HepG2 (cell line): Measurements from ENCODE around the gene AMN. TPM values are rescaled to one million over a fixed set of nuclear protein-coding genes. Genes with fewer than 3 reads are reported as not detected.

Experiments
- ARNT2 ChIP-seq: sonication (generic); formaldehyde crosslinking; IDR thresholded peaks from 2 replicates; pipeline ENCODE4 v1.8.0; 2022; ENCODE audit warnings: mild to moderate bottlenecking, low read depth, missing genetic modification reagents, moderate library complexity
- BRD4 ChIP-seq: sonication (generic); formaldehyde crosslinking; IDR thresholded peaks from 2 replicates; pipeline ENCODE4 v1.4.0; 2020; ENCODE audit warnings: missing genetic modification reagents
- FOSL1 ChIP-seq: sonication (generic); formaldehyde crosslinking; IDR thresholded peaks from 2 replicates; pipeline ENCODE4 v1.9.0; 2021; ENCODE audit warnings: missing genetic modification reagents, borderline replicate concordance
- HNF4A ChIP-seq: sonication (generic); formaldehyde crosslinking; IDR thresholded peaks from 2 replicates; pipeline ENCODE4 v1.4.0; 2020; ENCODE audit warnings: missing genetic modification reagents
- HOXA7 ChIP-seq: sonication (generic); formaldehyde crosslinking; IDR thresholded peaks from 2 replicates; pipeline ENCODE4 v1.8.1; 2022; ENCODE audit warnings: mild to moderate bottlenecking, missing genetic modification reagents, moderate library complexity
- IRF2 ChIP-seq: IDR thresholded peaks from 2 replicates; pipeline ENCODE4 v1.6.1; 2018; ENCODE audit warnings: missing genetic modification reagents, missing compliant biosample characterization
- KLF6 ChIP-seq: IDR thresholded peaks from 2 replicates; pipeline ENCODE4 v1.8.0; 2016; ENCODE audit warnings: missing biosample characterization, missing genetic modification reagents
- LCORL ChIP-seq, 2 experiments: fragments of 450-650 bp in 1 of 2; sonication (generic) in 1 of 2; formaldehyde crosslinking in 1 of 2; IDR thresholded peaks; 2 replicates each; pipeline versions ENCODE4 v1.5.0 to v1.6.1; 2017 to 2020; ENCODE audit warnings: antibody characterized with exemption in 1 of 2, missing genetic modification reagents in 1 of 2
- REPIN1 ChIP-seq: sonication (generic); formaldehyde crosslinking; IDR thresholded peaks from 2 replicates; pipeline ENCODE4 v1.8.0; 2022; ENCODE audit warnings: missing genetic modification reagents, low read depth, mild to moderate bottlenecking, borderline replicate concordance
- SOX13 ChIP-seq, 3 experiments: fragments of 450-650 bp in 1 of 3; sonication (generic) in 1 of 3; formaldehyde crosslinking in 1 of 3; IDR thresholded peaks in 2 of 3; conservative IDR thresholded peaks in 1 of 3; 2 replicates each; pipeline versions ENCODE4 v1.5.0 to v1.6.1; 2016 to 2020; ENCODE audit warnings: antibody characterized with exemption in 1 of 3, mild to moderate bottlenecking in 1 of 3, missing compliant biosample characterization in 1 of 3, missing genetic modification reagents in 1 of 3, moderate library complexity in 1 of 3
- ZNF24 ChIP-seq: fragments of 450-650 bp; IDR thresholded peaks from 2 replicates; pipeline ENCODE4 v1.6.1; 2017; ENCODE audit warnings: antibody characterized with exemption, mild to moderate bottlenecking
- ZNF331 ChIP-seq: sonication (generic); formaldehyde crosslinking; IDR thresholded peaks from 2 replicates; pipeline ENCODE4 v1.4.0; 2020; ENCODE audit warnings: missing genetic modification reagents
- ZNF557 ChIP-seq: sonication (generic); formaldehyde crosslinking; IDR thresholded peaks from 2 replicates; pipeline ENCODE4 v1.4.0; 2020; ENCODE audit warnings: missing genetic modification reagents
- ZNF883 ChIP-seq: sonication (generic); formaldehyde crosslinking; IDR thresholded peaks from 2 replicates; pipeline ENCODE4 v1.5.1; 2020; ENCODE audit warnings: mild to moderate bottlenecking, missing genetic modification reagents; ENCODE audit errors: not compliant biosample characterization
- polyA plus RNA-seq, 8 experiments: library from polyadenylated mRNA; depleted of rRNA in 3 of 8; stranded (reverse) in 7 of 8; unstranded in 1 of 8; fragments of >200 nt; fragmentation: Illumina TruSeq in 4 of 8; extraction: Trizol in 4 of 8; gene quantifications; 2 replicates each; pipeline versions ENCODE4 v1.2.1 to v1.2.3, GENCODE V29; 2011 to 2016; ENCODE audit warnings: low read depth in 4 of 8, missing spikeins in 1 of 8, mixed read lengths in 1 of 8; ENCODE audit not compliant: insufficient read depth in 1 of 8
- total RNA-seq, 5 experiments: library from RNA; depleted of rRNA; stranded (reverse); fragments of >200 nt; fragmentation: Illumina TruSeq; extraction: Trizol; gene quantifications; 2 replicates each; pipeline ENCODE4 v1.2.3, GENCODE V29; 2016; ENCODE audit warnings: low read depth in 1 of 5
- TF ChIP-seq, protein P1 (sequence below): IDR thresholded peaks from 2 replicates; pipeline ENCODE4 v1.4.0; 2020; ENCODE audit warnings: mild to moderate bottlenecking, missing genetic modification reagents
- TF ChIP-seq, protein P2 (sequence below): sonication (generic); formaldehyde crosslinking; IDR thresholded peaks from 2 replicates; pipeline ENCODE4 v1.4.0; 2020; ENCODE audit warnings: missing genetic modification reagents
- TF ChIP-seq, protein P3 (sequence below): sonication (generic); formaldehyde crosslinking; IDR thresholded peaks from 2 replicates; pipeline ENCODE4 v1.4.0; 2020; ENCODE audit warnings: missing genetic modification reagents, borderline replicate concordance
- TF ChIP-seq, protein P4 (sequence below): sonication (generic); formaldehyde crosslinking; conservative IDR thresholded peaks from 2 replicates; pipeline ENCODE4 v1.4.0; 2020; ENCODE audit warnings: mild to moderate bottlenecking, missing genetic modification reagents, moderate library complexity

The AMN gene
- total and polyA plus RNA-seq, 2 of the 13 experiments (the other 11 are each of a cell fraction or from before 2014, with no cell fraction given), result 9.8 to 33.1 TPM

DNA sequence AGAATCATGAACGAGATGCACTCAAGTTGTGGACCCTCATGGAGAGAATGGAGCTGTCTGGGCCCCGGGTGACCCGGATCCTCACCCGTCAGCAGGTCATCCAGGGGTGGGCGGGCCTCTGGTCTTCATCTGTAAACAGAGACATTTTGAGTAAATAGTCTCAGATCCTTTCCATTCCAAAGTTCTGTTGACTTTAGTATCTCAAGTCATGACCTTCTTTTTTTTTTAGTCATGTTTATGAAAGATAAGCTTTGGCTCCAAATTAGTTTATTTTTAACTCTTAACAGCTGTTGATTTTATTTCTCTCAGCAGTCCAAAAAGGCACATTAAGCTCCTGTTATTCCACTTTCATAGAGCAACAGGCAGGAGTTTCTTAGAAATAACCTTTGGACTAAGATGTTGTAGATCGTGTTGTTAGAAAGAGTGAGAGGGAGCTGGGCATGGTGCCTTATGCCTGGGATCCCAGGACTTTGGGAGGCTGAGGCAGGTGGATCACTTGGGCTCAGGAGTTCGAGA is 48.9 kb upstream of the AMN start (continued):
- TF ChIP-seq, protein P1, sequence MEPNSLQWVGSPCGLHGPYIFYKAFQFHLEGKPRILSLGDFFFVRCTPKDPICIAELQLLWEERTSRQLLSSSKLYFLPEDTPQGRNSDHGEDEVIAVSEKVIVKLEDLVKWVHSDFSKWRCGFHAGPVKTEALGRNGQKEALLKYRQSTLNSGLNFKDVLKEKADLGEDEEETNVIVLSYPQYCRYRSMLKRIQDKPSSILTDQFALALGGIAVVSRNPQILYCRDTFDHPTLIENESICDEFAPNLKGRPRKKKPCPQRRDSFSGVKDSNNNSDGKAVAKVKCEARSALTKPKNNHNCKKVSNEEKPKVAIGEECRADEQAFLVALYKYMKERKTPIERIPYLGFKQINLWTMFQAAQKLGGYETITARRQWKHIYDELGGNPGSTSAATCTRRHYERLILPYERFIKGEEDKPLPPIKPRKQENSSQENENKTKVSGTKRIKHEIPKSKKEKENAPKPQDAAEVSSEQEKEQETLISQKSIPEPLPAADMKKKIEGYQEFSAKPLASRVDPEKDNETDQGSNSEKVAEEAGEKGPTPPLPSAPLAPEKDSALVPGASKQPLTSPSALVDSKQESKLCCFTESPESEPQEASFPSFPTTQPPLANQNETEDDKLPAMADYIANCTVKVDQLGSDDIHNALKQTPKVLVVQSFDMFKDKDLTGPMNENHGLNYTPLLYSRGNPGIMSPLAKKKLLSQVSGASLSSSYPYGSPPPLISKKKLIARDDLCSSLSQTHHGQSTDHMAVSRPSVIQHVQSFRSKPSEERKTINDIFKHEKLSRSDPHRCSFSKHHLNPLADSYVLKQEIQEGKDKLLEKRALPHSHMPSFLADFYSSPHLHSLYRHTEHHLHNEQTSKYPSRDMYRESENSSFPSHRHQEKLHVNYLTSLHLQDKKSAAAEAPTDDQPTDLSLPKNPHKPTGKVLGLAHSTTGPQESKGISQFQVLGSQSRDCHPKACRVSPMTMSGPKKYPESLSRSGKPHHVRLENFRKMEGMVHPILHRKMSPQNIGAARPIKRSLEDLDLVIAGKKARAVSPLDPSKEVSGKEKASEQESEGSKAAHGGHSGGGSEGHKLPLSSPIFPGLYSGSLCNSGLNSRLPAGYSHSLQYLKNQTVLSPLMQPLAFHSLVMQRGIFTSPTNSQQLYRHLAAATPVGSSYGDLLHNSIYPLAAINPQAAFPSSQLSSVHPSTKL (CRISPR knock-in tag), result peak; percentile 95
- TF ChIP-seq HOXA7 (CRISPR knock-in tag), result no peak
- TF ChIP-seq, protein P2, sequence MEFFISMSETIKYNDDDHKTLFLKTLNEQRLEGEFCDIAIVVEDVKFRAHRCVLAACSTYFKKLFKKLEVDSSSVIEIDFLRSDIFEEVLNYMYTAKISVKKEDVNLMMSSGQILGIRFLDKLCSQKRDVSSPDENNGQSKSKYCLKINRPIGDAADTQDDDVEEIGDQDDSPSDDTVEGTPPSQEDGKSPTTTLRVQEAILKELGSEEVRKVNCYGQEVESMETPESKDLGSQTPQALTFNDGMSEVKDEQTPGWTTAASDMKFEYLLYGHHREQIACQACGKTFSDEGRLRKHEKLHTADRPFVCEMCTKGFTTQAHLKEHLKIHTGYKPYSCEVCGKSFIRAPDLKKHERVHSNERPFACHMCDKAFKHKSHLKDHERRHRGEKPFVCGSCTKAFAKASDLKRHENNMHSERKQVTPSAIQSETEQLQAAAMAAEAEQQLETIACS (CRISPR knock-in tag), result 0 out of 2 replicates have a peak, but pooled peaks have one; percentile 26
- 0 out of 2 replicates have a peak, but pooled peaks have one; percentile 60 for TF ChIP-seq REPIN1
- TF ChIP-seq, protein P3, sequence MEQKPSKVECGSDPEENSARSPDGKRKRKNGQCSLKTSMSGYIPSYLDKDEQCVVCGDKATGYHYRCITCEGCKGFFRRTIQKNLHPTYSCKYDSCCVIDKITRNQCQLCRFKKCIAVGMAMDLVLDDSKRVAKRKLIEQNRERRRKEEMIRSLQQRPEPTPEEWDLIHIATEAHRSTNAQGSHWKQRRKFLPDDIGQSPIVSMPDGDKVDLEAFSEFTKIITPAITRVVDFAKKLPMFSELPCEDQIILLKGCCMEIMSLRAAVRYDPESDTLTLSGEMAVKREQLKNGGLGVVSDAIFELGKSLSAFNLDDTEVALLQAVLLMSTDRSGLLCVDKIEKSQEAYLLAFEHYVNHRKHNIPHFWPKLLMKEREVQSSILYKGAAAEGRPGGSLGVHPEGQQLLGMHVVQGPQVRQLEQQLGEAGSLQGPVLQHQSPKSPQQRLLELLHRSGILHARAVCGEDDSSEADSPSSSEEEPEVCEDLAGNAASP (CRISPR knock-in tag), result peak; percentile 96
- 0 out of 2 replicates have a peak, but pooled peaks have one; percentile 26 for TF ChIP-seq KLF6 (CRISPR knock-in tag)
- TF ChIP-seq ZNF24, result no peak
- peak; percentile 97 for TF ChIP-seq HNF4A (CRISPR knock-in tag)
- 0 out of 2 replicates have a peak, but pooled peaks have one; percentile 16 for TF ChIP-seq BRD4 (CRISPR knock-in tag)
- TF ChIP-seq FOSL1 (CRISPR knock-in tag), result no peak
- TF ChIP-seq IRF2 (CRISPR knock-in tag), result peak; percentile 76
- TF ChIP-seq, protein P4, sequence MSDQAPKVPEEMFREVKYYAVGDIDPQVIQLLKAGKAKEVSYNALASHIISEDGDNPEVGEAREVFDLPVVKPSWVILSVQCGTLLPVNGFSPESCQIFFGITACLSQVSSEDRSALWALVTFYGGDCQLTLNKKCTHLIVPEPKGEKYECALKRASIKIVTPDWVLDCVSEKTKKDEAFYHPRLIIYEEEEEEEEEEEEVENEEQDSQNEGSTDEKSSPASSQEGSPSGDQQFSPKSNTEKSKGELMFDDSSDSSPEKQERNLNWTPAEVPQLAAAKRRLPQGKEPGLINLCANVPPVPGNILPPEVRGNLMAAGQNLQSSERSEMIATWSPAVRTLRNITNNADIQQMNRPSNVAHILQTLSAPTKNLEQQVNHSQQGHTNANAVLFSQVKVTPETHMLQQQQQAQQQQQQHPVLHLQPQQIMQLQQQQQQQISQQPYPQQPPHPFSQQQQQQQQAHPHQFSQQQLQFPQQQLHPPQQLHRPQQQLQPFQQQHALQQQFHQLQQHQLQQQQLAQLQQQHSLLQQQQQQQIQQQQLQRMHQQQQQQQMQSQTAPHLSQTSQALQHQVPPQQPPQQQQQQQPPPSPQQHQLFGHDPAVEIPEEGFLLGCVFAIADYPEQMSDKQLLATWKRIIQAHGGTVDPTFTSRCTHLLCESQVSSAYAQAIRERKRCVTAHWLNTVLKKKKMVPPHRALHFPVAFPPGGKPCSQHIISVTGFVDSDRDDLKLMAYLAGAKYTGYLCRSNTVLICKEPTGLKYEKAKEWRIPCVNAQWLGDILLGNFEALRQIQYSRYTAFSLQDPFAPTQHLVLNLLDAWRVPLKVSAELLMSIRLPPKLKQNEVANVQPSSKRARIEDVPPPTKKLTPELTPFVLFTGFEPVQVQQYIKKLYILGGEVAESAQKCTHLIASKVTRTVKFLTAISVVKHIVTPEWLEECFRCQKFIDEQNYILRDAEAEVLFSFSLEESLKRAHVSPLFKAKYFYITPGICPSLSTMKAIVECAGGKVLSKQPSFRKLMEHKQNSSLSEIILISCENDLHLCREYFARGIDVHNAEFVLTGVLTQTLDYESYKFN (CRISPR knock-in tag), result peak; percentile 98
- TF ChIP-seq LCORL (IDR thresholded peaks at IDR 0.05), result no peak
- TF ChIP-seq LCORL (CRISPR knock-in tag; IDR thresholded peaks at IDR 0.05), result peak; percentile 79
- TF ChIP-seq ARNT2 (CRISPR knock-in tag), result no peak
- peak; percentile 41; the same call in 1 of the 2 replicates for TF ChIP-seq ZNF331
- no peak for TF ChIP-seq ZNF557 (CRISPR knock-in tag)
- 0 out of 2 replicates have a peak, but pooled peaks have one; percentile 34 for TF ChIP-seq SOX13 (IDR thresholded peaks at IDR 0.05)
- TF ChIP-seq SOX13 (CRISPR knock-in tag; conservative IDR thresholded peaks at IDR 0.05 in 1 of 2, IDR thresholded peaks at IDR 0.05 in 1 of 2), result peak in 1 of 2 experiments; percentile 82; a peak in 2 of 4 replicates
- TF ChIP-seq ZNF883, result no peak
